GM12891 (cell line): Measurements from ENCODE around the gene CHKB.

Experiments used
- POLR2A ChIP-seq: IDR thresholded peaks from 2 replicates; pipeline ENCODE4 v1.6.1; 2011; ENCODE audit warnings: low read depth, low read length, control low read depth
- POLR2AphosphoS5 ChIP-seq: IDR thresholded peaks from 2 replicates; pipeline ENCODE4 v1.6.1; 2011; ENCODE audit warnings: low read depth, low read length, control low read depth
- SPI1 ChIP-seq: IDR thresholded peaks from 2 replicates; pipeline ENCODE4 v1.6.1; 2011; ENCODE audit warnings: low read depth, low read length, control low read depth
- TAF1 ChIP-seq: IDR thresholded peaks from 2 replicates; pipeline ENCODE4 v1.6.1; 2011; ENCODE audit warnings: low read depth, low read length, control low read depth

GRCh38 chr22:50576806-50577696 is 5.6 kb downstream of the CHKB start:
- TF ChIP-seq SPI1, result no peak
- TF ChIP-seq POLR2A, result no peak
- no peak for TF ChIP-seq POLR2AphosphoS5
- TF ChIP-seq TAF1, result no peak
